Mucosa of gallbladder (tissue), 1 donor: ENCODE results near the gene CELSR3. TPM values are rescaled to one million over a fixed set of nuclear protein-coding genes. Genes with fewer than 3 reads are reported as not detected.

ENCODE experiments used
- total RNA-seq: library from RNA; stranded (reverse); gene quantifications from one replicate; pipeline ENCODE4 v1.2.1, GENCODE V29; 2021
- donor health status: DM: no; HTN: no; CAD: no.

Gene CELSR3
- total RNA-seq, 1 donor from 2014 or later, result 0.75 TPM

Other genes with a start within 250 kb of the CELSR3 start
- 257 TPM for gene PLXNB1, start 232.8 kb downstream of the CELSR3 start, total RNA-seq
- 10.1 TPM for gene CCDC51, start 222.8 kb downstream of the CELSR3 start, total RNA-seq
- gene TMA7, start 222.6 kb downstream of the CELSR3 start, total RNA-seq, result 165 TPM
- gene ATRIP, start 216.1 kb downstream of the CELSR3 start, total RNA-seq, result 4.6 TPM
- gene SHISA5, start 158.7 kb downstream of the CELSR3 start, total RNA-seq, result 181 TPM
- gene PFKFB4, start 106.1 kb downstream of the CELSR3 start, total RNA-seq, result 4.3 TPM
- not detected for gene UCN2, start 99.1 kb downstream of the CELSR3 start, total RNA-seq
- gene COL7A1, start 67.6 kb downstream of the CELSR3 start, total RNA-seq, result 9.4 TPM
- 193 TPM for gene UQCRC1, start 53.2 kb downstream of the CELSR3 start, total RNA-seq
- not detected for gene TMEM89, start 41.1 kb downstream of the CELSR3 start, total RNA-seq
- 31.1 TPM for gene SLC26A6, start 27.4 kb downstream of the CELSR3 start, total RNA-seq
- 42.3 TPM for gene NCKIPSD, start 23.0 kb upstream of the CELSR3 start, total RNA-seq
- 98.3 TPM for gene IP6K2, start 54.3 kb upstream of the CELSR3 start, total RNA-seq
- 61.9 TPM for gene PRKAR2A, start 185.0 kb upstream of the CELSR3 start, total RNA-seq
- 24.4 TPM for gene SLC25A20, start 236.0 kb upstream of the CELSR3 start, total RNA-seq